Esophagus squamous epithelium (tissue), 5 donors: ENCODE results near the gene ATN1. TPM values are rescaled to one million over a fixed set of nuclear protein-coding genes. Genes with fewer than 3 reads are reported as not detected.

Experiments used
- DNase-seq: peaks from one replicate; lab custom pipeline; 2025; lab: John Stamatoyannopoulos, UW
- H3K27ac ChIP-seq, 4 donors: fragments of 200-600 bp; sonication (generic); one replicate each; pipeline ENCODE4 v1.5.1; 2016 to 2019; ENCODE audit warnings: mild to moderate bottlenecking in 1 of 4
- H3K27me3 ChIP-seq, 4 donors: fragments of 200-600 bp; sonication (generic); 1 replicate in 3 of 4; 2 replicates in 1 of 4; pipeline versions ENCODE4 v1.5.1 to v1.6.0; 2017 to 2021; ENCODE audit warnings: antibody characterized with exemption in 1 of 4
- H3K36me3 ChIP-seq, 3 donors: fragments of 200-600 bp; sonication (generic); one replicate each; pipeline ENCODE4 v1.5.1; 2016 to 2019
- H3K4me1 ChIP-seq, 3 donors: fragments of 200-600 bp; sonication (generic); one replicate each; pipeline ENCODE4 v1.5.1; 2017 to 2019
- H3K4me3 ChIP-seq, 4 donors: fragments of 200-600 bp; sonication (generic); 1 replicate in 3 of 4; 2 replicates in 1 of 4; pipeline ENCODE4 v1.5.1; 2016 to 2019; ENCODE audit warnings: mild to moderate bottlenecking in 2 of 4, moderate library complexity in 1 of 4
- H3K9me3 ChIP-seq, 3 donors: fragments of 200-600 bp; sonication (generic); one replicate each; pipeline ENCODE4 v1.5.1; 2016 to 2019
- POLR2A ChIP-seq, 4 donors: fragments of 450-650 bp; IDR thresholded peaks; one replicate each; pipeline ENCODE4 v1.6.1; 2017; ENCODE audit warnings: antibody characterized with exemption in 4 of 4, mild to moderate bottlenecking in 4 of 4, moderate library complexity in 3 of 4
- WGBS, 2 donors: methylation state at CpG; one replicate each; pipeline ENCODE4 v1.1.5; 2018; 5-methylcytosine and 5-hydroxymethylcytosine counted together
- intact Hi-C: fragments of 100-400 bp; cut with DNase I; formaldehyde crosslinking; loops from one replicate; pipeline ENCODE4 v1.15.0; 2022
- total RNA-seq, 4 donors: library from RNA; depleted of rRNA; stranded (reverse); fragments of >200 nt; gene quantifications; one replicate each; pipeline ENCODE4 v1.1.0, GENCODE V29; 2016
- TF ChIP-seq, protein P1 (sequence below), 6 experiments: fragments of 450-650 bp in 4 of 6; fragments of 200-600 bp in 2 of 6; sonication (generic) in 2 of 6; IDR thresholded peaks; one replicate each; pipeline ENCODE4 v1.5.1; 2016 to 2019; ENCODE audit warnings: antibody characterized with exemption in 6 of 6, mild to moderate bottlenecking in 4 of 6, moderate library complexity in 4 of 6
- donor health status: DM: yes; HTN: yes; CAD: no.

Gene ATN1
- total RNA-seq, 4 donors from 2014 or later = 12.2 to 28.8 (median 22.2) TPM

DNA sequence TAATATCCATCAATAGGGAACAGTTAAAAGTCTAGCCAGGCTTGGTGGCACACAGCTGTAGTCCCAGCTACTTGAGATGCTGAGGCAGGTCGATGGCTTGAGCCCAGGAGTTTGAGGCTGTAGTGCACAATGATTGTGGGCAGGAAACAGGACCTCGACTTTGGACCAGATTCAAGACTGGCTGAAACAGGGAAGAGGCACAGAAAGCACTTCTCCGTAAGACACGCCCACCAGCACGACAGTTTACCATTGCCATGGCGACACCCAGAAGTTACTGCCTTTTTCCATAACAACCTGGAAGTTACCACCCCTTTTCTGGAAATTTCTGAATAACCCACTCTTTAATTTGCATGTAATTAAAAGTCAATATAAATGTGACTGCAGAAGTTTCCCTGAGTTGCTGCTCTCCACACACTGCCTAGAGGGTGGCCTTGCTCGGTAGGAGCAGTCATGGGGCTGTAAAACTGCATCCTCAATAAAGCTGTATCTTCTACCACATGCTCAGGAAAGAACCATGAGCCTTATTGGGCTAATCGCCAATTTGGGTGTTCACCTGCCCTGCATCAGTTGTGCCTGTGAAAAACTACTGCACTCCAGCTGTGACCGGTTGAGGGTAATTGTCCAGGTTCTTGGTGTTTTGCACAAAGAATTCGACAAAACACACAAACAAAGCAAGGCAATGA, 27.8 kb upstream of the ATN1 start:
- Histone ChIP-seq H3K4me1 (peaks cover 0 to 19% (median 4%) of the 10 kb centered on the region in 3 donors), H3K4me3 (no peak overlapping the region), H3K27me3 (no peaks in the 10 kb centered on the region), H3K27ac (peak overlapping the region in 2 of 4 donors; percentile 4 to 7), H3K9me3 (no peaks in the 10 kb centered on the region), H3K36me3 (no peaks in the 10 kb centered on the region)
- WGBS, 2 donors = 47 to 51% methylated on average over 8 to 10 of the region's 10 CpGs
- intact Hi-C loops = no loop called here
- no peak for DNase-seq
- TF ChIP-seq POLR2A (IDR thresholded peaks at IDR 0.05) = no peak
- TF ChIP-seq, protein P1, sequence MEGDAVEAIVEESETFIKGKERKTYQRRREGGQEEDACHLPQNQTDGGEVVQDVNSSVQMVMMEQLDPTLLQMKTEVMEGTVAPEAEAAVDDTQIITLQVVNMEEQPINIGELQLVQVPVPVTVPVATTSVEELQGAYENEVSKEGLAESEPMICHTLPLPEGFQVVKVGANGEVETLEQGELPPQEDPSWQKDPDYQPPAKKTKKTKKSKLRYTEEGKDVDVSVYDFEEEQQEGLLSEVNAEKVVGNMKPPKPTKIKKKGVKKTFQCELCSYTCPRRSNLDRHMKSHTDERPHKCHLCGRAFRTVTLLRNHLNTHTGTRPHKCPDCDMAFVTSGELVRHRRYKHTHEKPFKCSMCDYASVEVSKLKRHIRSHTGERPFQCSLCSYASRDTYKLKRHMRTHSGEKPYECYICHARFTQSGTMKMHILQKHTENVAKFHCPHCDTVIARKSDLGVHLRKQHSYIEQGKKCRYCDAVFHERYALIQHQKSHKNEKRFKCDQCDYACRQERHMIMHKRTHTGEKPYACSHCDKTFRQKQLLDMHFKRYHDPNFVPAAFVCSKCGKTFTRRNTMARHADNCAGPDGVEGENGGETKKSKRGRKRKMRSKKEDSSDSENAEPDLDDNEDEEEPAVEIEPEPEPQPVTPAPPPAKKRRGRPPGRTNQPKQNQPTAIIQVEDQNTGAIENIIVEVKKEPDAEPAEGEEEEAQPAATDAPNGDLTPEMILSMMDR (IDR thresholded peaks at IDR 0.05) = no peak

DNA sequence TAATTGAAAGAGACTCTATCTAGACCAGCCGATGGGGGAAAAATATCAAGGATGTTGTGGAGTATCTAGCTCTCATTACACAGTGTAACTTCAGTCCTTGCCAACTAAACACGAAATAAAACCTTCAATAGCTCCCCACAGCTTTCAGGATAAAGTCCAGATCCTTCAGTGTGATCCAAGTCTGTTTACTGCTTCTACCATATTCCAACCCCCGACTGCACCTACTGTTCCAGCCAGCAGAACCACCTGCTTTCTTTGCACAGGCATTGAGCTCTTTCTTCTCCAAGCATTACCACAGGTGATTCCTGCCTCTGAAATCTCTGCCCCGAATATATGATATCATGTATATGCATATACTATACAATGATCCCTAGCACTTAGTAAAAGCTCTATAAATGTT, 25.3 kb upstream of the ATN1 start:
- 80 to 85% methylated on average over 4 of the region's 4 CpGs for WGBS, 2 donors
- H3K4me3 ChIP-seq = no peak overlapping the region
- H3K4me1 ChIP-seq = peaks cover 0 to 27% (median 9%) of the 10 kb centered on the region in 3 donors
- no peaks in the 10 kb centered on the region for H3K9me3 ChIP-seq
- H3K27ac ChIP-seq = no peak overlapping the region
- intact Hi-C loops = no loop called here
- no peaks in the 10 kb centered on the region for H3K27me3 ChIP-seq
- peaks cover 0 to 11% (median 0%) of the 10 kb centered on the region in 3 donors for H3K36me3 ChIP-seq
- TF ChIP-seq POLR2A (IDR thresholded peaks at IDR 0.05) = no peak
- TF ChIP-seq, protein P1 (IDR thresholded peaks at IDR 0.05) = no peak
- no peak for DNase-seq

DNA sequence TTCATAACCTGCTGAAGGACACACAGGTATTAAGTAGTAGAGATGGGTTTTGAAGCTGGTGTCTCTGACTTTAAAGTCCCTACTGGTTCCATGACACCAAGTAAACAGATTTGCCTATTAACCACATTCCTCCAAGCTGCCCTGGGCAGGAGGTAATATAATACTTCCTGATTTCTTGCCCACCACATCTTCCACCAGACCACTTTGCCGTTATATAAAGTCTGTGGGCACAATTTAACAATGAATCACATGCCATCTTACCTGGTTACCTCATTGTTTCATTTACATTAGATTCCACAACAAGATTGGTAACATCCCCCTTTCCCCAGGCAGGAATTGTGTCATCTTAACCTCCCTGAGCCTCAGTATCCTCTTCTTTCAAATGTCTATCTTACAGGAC, 24.0 kb upstream of the ATN1 start:
- no peak for TF ChIP-seq POLR2A (IDR thresholded peaks at IDR 0.05)
- TF ChIP-seq, protein P1 (IDR thresholded peaks at IDR 0.05) = no peak
- H3K36me3 ChIP-seq = peaks cover 0 to 15% (median 0%) of the 10 kb centered on the region in 3 donors
- no peak overlapping the region for H3K27ac ChIP-seq
- no peak overlapping the region for H3K4me3 ChIP-seq
- no peak for DNase-seq
- H3K9me3 ChIP-seq = no peaks in the 10 kb centered on the region
- 84% methylated on average over 1 of the region's 1 CpG; no CpG with 5 or more reads in 1 of the 2 donors for WGBS, 2 donors
- intact Hi-C loops = no loop called here
- H3K27me3 ChIP-seq = no peaks in the 10 kb centered on the region
- H3K4me1 ChIP-seq = peaks cover 0 to 27% (median 9%) of the 10 kb centered on the region in 3 donors

DNA sequence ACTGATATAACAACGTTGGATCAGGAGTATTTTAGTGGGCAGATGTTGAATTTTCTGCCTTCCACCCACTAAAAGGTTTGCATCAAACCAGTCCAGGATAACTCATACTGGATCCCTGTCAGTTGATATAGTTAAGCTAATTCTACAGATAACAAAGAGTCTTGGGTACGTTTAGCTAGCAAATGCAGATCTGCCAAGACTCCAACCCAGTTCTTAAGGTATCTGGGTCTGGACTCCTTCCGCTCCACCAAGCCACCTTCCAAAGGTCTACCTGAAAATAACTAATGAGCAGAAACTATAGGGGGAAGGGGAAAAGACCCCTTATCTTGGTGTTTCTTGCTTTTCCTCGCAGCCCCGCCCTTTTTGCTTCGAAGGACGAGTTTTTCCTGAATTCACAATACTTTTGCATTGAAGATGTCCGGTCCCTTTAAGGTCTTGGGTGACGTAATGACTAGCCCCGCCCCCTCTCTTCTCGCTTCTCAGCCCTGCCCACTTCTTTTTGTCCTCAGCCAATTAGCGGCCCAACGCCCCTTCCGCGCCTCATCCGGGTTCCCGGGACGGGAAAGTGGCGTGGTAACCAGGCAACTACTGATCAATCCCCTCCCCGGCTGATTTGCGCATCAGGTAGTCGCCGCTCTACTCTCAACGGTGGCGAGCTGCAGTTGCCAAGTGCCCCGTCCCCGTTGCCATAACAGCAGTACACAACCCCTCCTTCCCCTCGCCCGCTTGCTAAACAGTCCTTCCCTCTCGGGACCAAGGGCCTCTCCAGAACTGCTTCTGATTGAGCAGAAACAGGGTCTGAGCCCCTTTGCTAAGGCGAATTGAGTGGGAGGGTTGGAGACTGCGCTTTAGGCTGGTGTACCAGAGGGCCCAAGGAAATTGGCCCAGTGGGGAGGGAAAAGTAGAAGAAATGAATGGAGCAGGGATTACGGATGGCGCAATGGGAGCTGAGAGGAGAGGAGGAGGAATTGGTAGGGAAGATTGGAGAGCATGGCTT, 23.2 kb upstream of the ATN1 start, which contains the start of gene LRRC23:
Gene LRRC23 (plus strand): TSS at position 543 of the 997 bp plus-strand sequence. CDS start 812 bp downstream, outside the sequence.
- intact Hi-C loops = no loop called here
- H3K9me3 ChIP-seq = no peaks in the 10 kb centered on the region
- TF ChIP-seq, protein P1 (IDR thresholded peaks at IDR 0.05) = peak in 1 of 6 experiments; percentile 30
- peak in 1 of 4 donors; percentile 56 for TF ChIP-seq POLR2A (IDR thresholded peaks at IDR 0.05)
- WGBS, 2 donors = 4 to 5% methylated on average over 23 to 32 of the region's 34 CpGs
- peaks cover 0 to 15% (median 0%) of the 10 kb centered on the region in 3 donors for H3K36me3 ChIP-seq
- H3K4me3 ChIP-seq = peak within 1 kb of the TSS; percentile 56 to 83 (median 66)
- peaks cover 0 to 25% (median 9%) of the 10 kb centered on the region in 3 donors for H3K4me1 ChIP-seq
- peak within 1 kb of the TSS; percentile 81 to 87 (median 84) for H3K27ac ChIP-seq
- peak; percentile 78 for DNase-seq
- no peaks in the 10 kb centered on the region for H3K27me3 ChIP-seq
